IMR-90 (cell line): ENCODE data around the gene ALDH3A2. TPM values are rescaled to one million over a fixed set of nuclear protein-coding genes. Genes with fewer than 3 reads are reported as not detected.

Source experiments
- ATAC-seq: fragments of 200-7000 bp; cut with Tn5 transposase; 2 replicates; pipeline ENCODE4 v1.9.1; 2020; ENCODE audit warnings: low read depth, mild to moderate bottlenecking, moderate library complexity
- BruUV-seq: library from RNA; stranded (reverse); fragments of 400-500 nt; replicated peaks from 2 replicates; lab custom pipeline; 2021; lab: Mats Ljungman, UMichigan
- CTCF ChIA-PET: fragments of 300-600 bp; formaldehyde crosslinking; extraction: SDS; loops from one replicate; lab custom pipeline; 2021; ENCODE audit warnings: antibody characterized with exemption; lab: Yijun Ruan, JAX
- POLR2A ChIA-PET: fragments of 300-600 bp; sonication (Branson Sonifier 250); formaldehyde crosslinking; loops from one replicate; lab custom pipeline; 2022; ENCODE audit warnings: antibody characterized with exemption; ENCODE audit not compliant: unreplicated experiment; lab: Charles Lee
- DNase-seq: peaks from one replicate; pipeline ENCODE4 v3.0.0; 2013
- H2AFZ ChIP-seq: replicated peaks from 2 replicates; pipeline ENCODE3; 2013; ENCODE audit warnings: low read length, mild to moderate bottlenecking; ENCODE audit not compliant: poor library complexity
- H2AK5ac ChIP-seq: 2 replicates; pipeline ENCODE4 v1.6.1; 2013; ENCODE audit warnings: low read depth, low read length, inconsistent platforms
- H2AK9ac ChIP-seq: replicated peaks from 2 replicates; pipeline ENCODE3; 2013; ENCODE audit warnings: mild to moderate bottlenecking, low read depth, low read length, moderate library complexity; ENCODE audit not compliant: poor library complexity
- H2BK120ac ChIP-seq: 2 replicates; pipeline ENCODE4 v1.6.1; 2013; ENCODE audit warnings: low read depth, low read length, inconsistent platforms
- H2BK15ac ChIP-seq: 3 replicates; pipeline ENCODE4 v1.6.1; 2013; ENCODE audit warnings: low read depth, low read length, inconsistent platforms
- H2BK20ac ChIP-seq: 2 replicates; pipeline ENCODE4 v1.6.1; 2013; ENCODE audit warnings: low read depth, mild to moderate bottlenecking, inconsistent platforms, low read length, moderate library complexity
- H2BK5ac ChIP-seq: 2 replicates; pipeline ENCODE4 v1.6.1; 2013; ENCODE audit warnings: mild to moderate bottlenecking, low read depth, low read length, inconsistent platforms; ENCODE audit not compliant: poor library complexity, severe bottlenecking
- H3K14ac ChIP-seq: replicated peaks from 2 replicates; pipeline ENCODE4 v1.6.1; 2013; ENCODE audit warnings: low read depth, low read length, inconsistent platforms
- H3K18ac ChIP-seq: 2 replicates; pipeline ENCODE4 v1.6.1; 2013; ENCODE audit warnings: low read depth, low read length, control low read depth
- H3K23ac ChIP-seq: 2 replicates; pipeline ENCODE4 v1.6.1; 2013; ENCODE audit warnings: low read depth, low read length, inconsistent platforms
- H3K27ac ChIP-seq: 2 replicates; pipeline ENCODE4 v1.5.1; 2013; ENCODE audit warnings: mild to moderate bottlenecking, control low read depth, low read length; ENCODE audit not compliant: insufficient read depth
- H3K27me3 ChIP-seq: 2 replicates; pipeline ENCODE4 v1.6.1; 2013; ENCODE audit warnings: low read length; ENCODE audit not compliant: control insufficient read depth, insufficient read depth
- H3K36me3 ChIP-seq: 2 replicates; pipeline ENCODE4 v1.6.1; 2013; ENCODE audit warnings: low read length, mixed read lengths; ENCODE audit not compliant: control insufficient read depth, insufficient read depth
- H3K4ac ChIP-seq: 2 replicates; pipeline ENCODE4 v1.6.1; 2013; ENCODE audit warnings: low read depth, low read length, inconsistent platforms
- H3K4me1 ChIP-seq: 2 replicates; pipeline ENCODE4 v1.6.1; 2013; ENCODE audit warnings: low read length, mixed read lengths; ENCODE audit not compliant: control insufficient read depth, insufficient read depth
- H3K4me2 ChIP-seq: 2 replicates; pipeline ENCODE4 v1.6.1; 2013; ENCODE audit warnings: low read depth, mild to moderate bottlenecking, control low read depth, low read length, moderate library complexity
- H3K4me3 ChIP-seq: 2 replicates; pipeline ENCODE4 v1.5.1; 2013; ENCODE audit warnings: low read depth, mild to moderate bottlenecking, control low read depth, low read length, moderate library complexity; ENCODE audit not compliant: insufficient read depth
- H3K56ac ChIP-seq: 2 replicates; pipeline ENCODE4 v1.6.1; 2013; ENCODE audit warnings: low read length, inconsistent platforms; ENCODE audit not compliant: insufficient read depth; ENCODE audit errors: extremely low read depth
- H3K79me1 ChIP-seq, 2 experiments: 2 replicates each; pipeline ENCODE4 v1.6.1; 2013; ENCODE audit warnings: low read length in 2 of 2, inconsistent platforms in 1 of 2, low read depth in 1 of 2
- H3K9ac ChIP-seq: 2 replicates; pipeline ENCODE4 v1.6.1; 2013; ENCODE audit warnings: low read depth, low read length, control low read depth
- H3K9me1 ChIP-seq: 2 replicates; pipeline ENCODE4 v1.6.1; 2013; ENCODE audit warnings: low read length, inconsistent platforms; ENCODE audit not compliant: insufficient read depth
- H3K9me3 ChIP-seq: 2 replicates; pipeline ENCODE4 v1.6.1; 2013; ENCODE audit warnings: low read length; ENCODE audit not compliant: control insufficient read depth, insufficient read depth
- H4K20me1 ChIP-seq: 2 replicates; pipeline ENCODE4 v1.6.1; 2013; ENCODE audit warnings: low read length, inconsistent platforms; ENCODE audit not compliant: insufficient read depth
- H4K5ac ChIP-seq: 2 replicates; pipeline ENCODE4 v1.6.1; 2013; ENCODE audit warnings: mild to moderate bottlenecking, low read depth, low read length, control low read depth
- H4K8ac ChIP-seq, 2 experiments: 2 replicates each; pipeline ENCODE4 v1.6.1; 2013; ENCODE audit warnings: low read depth in 2 of 2, low read length in 2 of 2, control low read depth in 1 of 2, inconsistent platforms in 1 of 2
- H4K91ac ChIP-seq: 2 replicates; pipeline ENCODE4 v1.6.1; 2013; ENCODE audit warnings: low read depth, low read length, inconsistent platforms; ENCODE audit not compliant: insufficient read depth
- RCOR1 ChIP-seq: IDR thresholded peaks from 2 replicates; pipeline ENCODE4 v1.6.1; 2012; ENCODE audit warnings: mild to moderate bottlenecking, low read length, improper control_type of control experiment; ENCODE audit not compliant: insufficient replicate concordance
- WGBS, 2 experiments: methylation state at CpG; one replicate each; pipeline versions ENCODE4 v1.1.5 to v1.1.7; 2013; ENCODE audit warnings: missing lambda C conversion rate in 2 of 2; ENCODE audit not compliant: insufficient read length in 1 of 2; ENCODE audit errors: extremely low coverage in 2 of 2; 5-methylcytosine and 5-hydroxymethylcytosine counted together
- dilution Hi-C: fragments of 300-500 bp; cut with HindIII; formaldehyde crosslinking; loops from one replicate; pipeline ENCODE4 v1.14.3; 2018; ENCODE audit warnings: low sequenced_read_pairs; ENCODE audit not compliant: unreplicated experiment
- in situ Hi-C: fragments of 300-500 bp; cut with MboI; formaldehyde crosslinking; loops from 3 replicates; pipeline ENCODE4 v1.14.3; 2019; ENCODE audit warnings: low sequenced_read_pairs, inconsistent platforms, mixed read lengths
- intact Hi-C: fragments of 100-400 bp; cut with micrococcal nuclease; formaldehyde crosslinking; loops from 2 replicates; pipeline ENCODE4 v1.10.0; 2022
- polyA plus RNA-seq, 3 experiments: library from polyadenylated mRNA; depleted of rRNA; stranded (reverse); fragments of >200 nt; gene quantifications; 2 replicates each; pipeline ENCODE4 v1.2.3, GENCODE V29; 2012; ENCODE audit warnings: low replicate concordance in 1 of 3
- total RNA-seq: library from RNA; depleted of rRNA; stranded (reverse); fragments of >200 nt; gene quantifications from 2 replicates; pipeline ENCODE4 v1.2.3, GENCODE V29; 2012
- TF ChIP-seq, protein P1 (sequence below): fragments of 150-350 bp; IDR thresholded peaks from 2 replicates; pipeline ENCODE4 v1.6.1; 2016; ENCODE audit warnings: low read depth, mild to moderate bottlenecking, low read length, moderate library complexity, borderline replicate concordance

Gene ALDH3A2
- total and polyA plus RNA-seq, 2 of the 4 experiments (the other 2 are of a cell fraction): 4.0 to 7.9 TPM

DNA sequence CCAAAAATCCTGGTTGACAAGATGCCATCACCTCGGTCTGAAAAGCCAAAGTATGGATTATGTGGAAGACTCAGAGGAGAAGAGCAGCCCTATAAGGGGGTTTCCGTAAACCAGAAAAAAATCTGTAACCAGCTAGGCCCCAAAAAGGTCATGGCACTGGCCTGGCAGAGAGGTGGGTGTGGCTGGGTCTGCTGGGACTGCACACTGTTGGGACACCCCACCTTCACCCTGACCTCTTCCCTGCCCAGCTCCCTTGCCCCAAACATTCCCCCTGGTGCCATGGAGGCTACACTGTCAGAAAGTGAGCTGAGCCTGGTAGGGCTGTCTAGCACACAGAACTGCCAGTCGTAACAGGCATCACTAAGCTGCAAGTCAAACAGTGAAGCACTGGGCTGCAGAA, 61.3 kb downstream of the ALDH3A2 start:
- Histone ChIP-seq H2AK9ac (no peak overlapping the region), H3K36me3 (no peaks in the 10 kb centered on the region), H3K27ac (no peak overlapping the region), H4K91ac (no peak overlapping the region), H3K56ac (no peak overlapping the region), H3K4me3 (no peak overlapping the region), H3K23ac (no peak overlapping the region), H4K8ac (no peak overlapping the region), H3K9me1 (no peaks in the 10 kb centered on the region), H2BK15ac (no peak overlapping the region), H3K79me1 (no peaks in the 10 kb centered on the region), H3K14ac (no peak overlapping the region), H3K18ac (no peak overlapping the region), H2AFZ (no peak overlapping the region), H2BK20ac (no peak overlapping the region), H4K20me1 (no peaks in the 10 kb centered on the region), H3K4ac (no peak overlapping the region), H3K9me3 (no peaks in the 10 kb centered on the region), H3K4me1 (no peaks in the 10 kb centered on the region), H2BK5ac (no peak overlapping the region), H4K5ac (no peak overlapping the region), H2AK5ac (no peak overlapping the region), H3K4me2 (no peak overlapping the region), H3K27me3 (peaks cover 16% of the 10 kb centered on the region), H2BK120ac (no peak overlapping the region), H3K9ac (no peak overlapping the region)
- ChIA-PET CTCF (interaction anchor here (1.6 kb wide), 1 partner anchor 53 kb away, joined by 5 read pairs; no protein-coding TSS in a partner anchor), POLR2A (no interaction called here)
- BruUV-seq: no TSS peak
- TF ChIP-seq RCOR1: no peak
- TF ChIP-seq, protein P1, sequence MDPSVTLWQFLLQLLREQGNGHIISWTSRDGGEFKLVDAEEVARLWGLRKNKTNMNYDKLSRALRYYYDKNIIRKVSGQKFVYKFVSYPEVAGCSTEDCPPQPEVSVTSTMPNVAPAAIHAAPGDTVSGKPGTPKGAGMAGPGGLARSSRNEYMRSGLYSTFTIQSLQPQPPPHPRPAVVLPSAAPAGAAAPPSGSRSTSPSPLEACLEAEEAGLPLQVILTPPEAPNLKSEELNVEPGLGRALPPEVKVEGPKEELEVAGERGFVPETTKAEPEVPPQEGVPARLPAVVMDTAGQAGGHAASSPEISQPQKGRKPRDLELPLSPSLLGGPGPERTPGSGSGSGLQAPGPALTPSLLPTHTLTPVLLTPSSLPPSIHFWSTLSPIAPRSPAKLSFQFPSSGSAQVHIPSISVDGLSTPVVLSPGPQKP: no peak
- in situ Hi-C loops (no loop called here), intact Hi-C loops (no loop called here), dilution Hi-C loops (no loop called here)
- 71% methylated on average over 1 of the region's 3 CpGs; no CpG with 5 or more reads in 1 of the 2 experiments for WGBS, 2 experiments
- ATAC-seq: no peak
- DNase-seq: no peak
